Neural crest cell (in vitro differentiated cells): ENCODE measurements around the gene ERG. TPM values are rescaled to one million over a fixed set of nuclear protein-coding genes. Genes with fewer than 3 reads are reported as not detected.

ENCODE experiments used
- DNase-seq: peaks from one replicate; pipeline ENCODE4 v3.0.0; 2021; ENCODE audit warnings: low read depth, mixed read lengths, low spot score
- H3K27ac Mint-ChIP-seq: one replicate; pipeline ENCODE4 v1.8.0; 2021; ENCODE audit warnings: mild to moderate bottlenecking, mixed read lengths; ENCODE audit not compliant: unreplicated experiment
- H3K27me3 Mint-ChIP-seq: 2 replicates; pipeline ENCODE4 v1.8.0; 2021; ENCODE audit warnings: low read depth, mild to moderate bottlenecking, mixed read lengths
- H3K36me3 Mint-ChIP-seq: 2 replicates; pipeline ENCODE4 v1.8.0; 2021; ENCODE audit warnings: low read depth, mild to moderate bottlenecking, mixed read lengths
- H3K4me1 Mint-ChIP-seq: 2 replicates; pipeline ENCODE4 v1.8.0; 2021; ENCODE audit warnings: mixed read lengths
- H3K4me3 Mint-ChIP-seq: one replicate; pipeline ENCODE4 v1.8.0; 2021; ENCODE audit warnings: mild to moderate bottlenecking, mixed read lengths
- H3K9me3 Mint-ChIP-seq: 2 replicates; pipeline ENCODE4 v1.8.0; 2021; ENCODE audit warnings: mixed read lengths
- CTCF ChIP-seq: fragments of 200-600 bp; sonication (generic); conservative IDR thresholded peaks from 2 replicates; pipeline ENCODE4 v1.5.0; 2021; ENCODE audit warnings: antibody characterized with exemption, mild to moderate bottlenecking
- total RNA-seq: library from RNA; stranded (reverse); gene quantifications from 2 replicates; pipeline ENCODE4 v1.2.1, GENCODE V29; 2021

ERG gene
- total RNA-seq, 1 donor from 2014 or later: 0.19 TPM

GRCh38 chr21:38361324-38361723 is 137.0 kb downstream of the ERG start:
- Mint-ChIP-seq H3K36me3 (no peaks in the 10 kb centered on the region), H3K9me3 (no peaks in the 10 kb centered on the region), H3K4me1 (no peaks in the 10 kb centered on the region), H3K27me3 (peaks cover 12% of the 10 kb centered on the region), H3K4me3 (no peak overlapping the region), H3K27ac (no peak overlapping the region)
- DNase-seq: no peak
- TF ChIP-seq CTCF: no peak

DNA sequence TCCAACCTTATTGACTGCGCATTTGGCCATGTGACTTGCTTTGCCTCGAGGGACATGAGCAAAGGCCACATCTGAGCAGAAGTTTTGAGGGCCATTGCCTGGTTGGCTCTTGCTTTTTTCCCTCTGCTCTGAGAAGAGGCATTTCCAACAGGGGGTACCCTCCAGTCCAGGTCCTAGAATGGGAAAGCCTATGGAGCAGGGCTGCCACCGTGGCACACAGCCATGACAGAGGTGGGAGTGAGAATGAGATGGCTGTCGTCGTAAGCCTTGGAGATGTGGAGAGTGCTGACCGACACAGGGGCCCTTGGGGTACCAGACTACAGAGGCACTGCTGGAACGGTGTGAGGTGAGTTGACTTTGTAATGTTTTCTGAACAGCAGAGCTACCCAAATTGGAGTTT is 138.4 kb downstream of the ERG start:
- Mint-ChIP-seq H3K4me3 (no peak overlapping the region), H3K4me1 (no peaks in the 10 kb centered on the region), H3K27me3 (peaks cover 15% of the 10 kb centered on the region), H3K36me3 (no peaks in the 10 kb centered on the region), H3K9me3 (no peaks in the 10 kb centered on the region), H3K27ac (no peak overlapping the region)
- DNase-seq: no peak
- no peak for TF ChIP-seq CTCF

- no peak for DNase-seq
- Mint-ChIP-seq H3K36me3 (no peaks in the 10 kb centered on the region), H3K27me3 (peaks cover 20% of the 10 kb centered on the region), H3K9me3 (no peaks in the 10 kb centered on the region), H3K4me3 (no peak overlapping the region), H3K4me1 (no peaks in the 10 kb centered on the region), H3K27ac (no peak overlapping the region)
- no peak for TF ChIP-seq CTCF
Observed at GRCh38 chr21:38359090-38359489, 139.2 kb downstream of the ERG start.

GRCh38 chr21:38358666-38359065 is 139.6 kb downstream of the ERG start:
- Mint-ChIP-seq H3K27ac (no peak overlapping the region), H3K4me1 (no peaks in the 10 kb centered on the region), H3K4me3 (no peak overlapping the region), H3K36me3 (no peaks in the 10 kb centered on the region), H3K9me3 (no peaks in the 10 kb centered on the region), H3K27me3 (peaks cover 20% of the 10 kb centered on the region)
- TF ChIP-seq CTCF: no peak
- no peak for DNase-seq

- TF ChIP-seq CTCF: no peak
- H3K4me1 Mint-ChIP-seq: no peaks in the 10 kb centered on the region
- no peak for DNase-seq
- H3K27me3 Mint-ChIP-seq: peaks cover 20% of the 10 kb centered on the region
- H3K36me3 Mint-ChIP-seq: no peaks in the 10 kb centered on the region
- H3K27ac Mint-ChIP-seq: no peak overlapping the region
- H3K4me3 Mint-ChIP-seq: no peak overlapping the region
- H3K9me3 Mint-ChIP-seq: no peaks in the 10 kb centered on the region
Observed at GRCh38 chr21:38358098-38358497, 140.2 kb downstream of the ERG start.
